ENCODE results near the gene NSUN7.
"Not testable (repeated sequence)": the region's sequence is repeated elsewhere in the genome, so short reads cannot be mapped to it uniquely, and the experiment has no call there.

The NSUN7 gene

GRCh38 chr4:40808926-40809457, 59.2 kb downstream of the NSUN7 start:
- peaks cover 4 to 11% (median 6%) of the 10 kb centered on the region in 5 donors for H3K4me1 ChIP-seq (ENCODE audit: control insufficient read depth in 5 of 5, insufficient read depth in 5 of 5, low read length in 5 of 5)
- no peak overlapping the region for H3K9ac ChIP-seq (ENCODE audit: low read length in 5 of 5)
- H3K27me3 ChIP-seq (ENCODE audit: control insufficient read depth in 5 of 5, insufficient read depth in 4 of 5, low read length in 5 of 5): no peaks in the 10 kb centered on the region
- no peaks in the 10 kb centered on the region for H3K9me3 ChIP-seq (ENCODE audit: control insufficient read depth in 5 of 5, low read length in 5 of 5)
- peaks cover 3 to 12% (median 8%) of the 10 kb centered on the region in 5 donors for H3K36me3 ChIP-seq (ENCODE audit: control insufficient read depth in 5 of 5, insufficient read depth in 5 of 5, low read length in 5 of 5)
- no peak overlapping the region for H3K4me3 ChIP-seq (ENCODE audit: low read depth in 1 of 5, low read length in 5 of 5)
- H3K27ac ChIP-seq (ENCODE audit: low read depth, low read length): no peak overlapping the region

DNA sequence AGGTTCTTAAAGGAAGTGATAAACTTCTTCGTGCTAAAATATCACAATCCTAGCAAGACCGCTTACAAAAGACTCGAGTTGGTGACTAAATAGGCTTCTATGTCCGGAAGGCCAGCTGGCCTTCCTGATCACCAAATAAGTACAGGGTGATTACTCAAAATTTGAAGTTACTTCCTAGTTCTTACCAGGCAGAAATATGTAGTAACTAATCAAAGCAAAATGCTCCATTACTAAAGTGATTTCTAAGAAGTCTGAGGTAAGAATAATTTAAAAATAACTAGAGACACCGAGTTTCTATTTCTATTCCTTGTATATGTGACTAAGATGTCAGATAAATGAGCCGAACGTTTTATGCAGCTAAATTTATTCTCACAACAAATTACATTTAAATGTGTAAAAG, 62.2 kb downstream of the NSUN7 start:
- H3K27me3 ChIP-seq (ENCODE audit: control insufficient read depth in 5 of 5, insufficient read depth in 4 of 5, low read length in 5 of 5): no peaks in the 10 kb centered on the region
- peak overlapping the region; percentile 33 for H3K27ac ChIP-seq (ENCODE audit: low read depth, low read length)
- peaks cover 25 to 36% (median 31%) of the 10 kb centered on the region in 5 donors for H3K36me3 ChIP-seq (ENCODE audit: control insufficient read depth in 5 of 5, insufficient read depth in 5 of 5, low read length in 5 of 5)
- no peak overlapping the region for H3K4me3 ChIP-seq (ENCODE audit: low read depth in 1 of 5, low read length in 5 of 5)
- H3K4me1 ChIP-seq (ENCODE audit: control insufficient read depth in 5 of 5, insufficient read depth in 5 of 5, low read length in 5 of 5): peaks cover 4 to 9% (median 6%) of the 10 kb centered on the region in 5 donors
- no peaks in the 10 kb centered on the region for H3K9me3 ChIP-seq (ENCODE audit: control insufficient read depth in 5 of 5, low read length in 5 of 5)
- H3K9ac ChIP-seq (ENCODE audit: low read length in 5 of 5): no peak overlapping the region

DNA sequence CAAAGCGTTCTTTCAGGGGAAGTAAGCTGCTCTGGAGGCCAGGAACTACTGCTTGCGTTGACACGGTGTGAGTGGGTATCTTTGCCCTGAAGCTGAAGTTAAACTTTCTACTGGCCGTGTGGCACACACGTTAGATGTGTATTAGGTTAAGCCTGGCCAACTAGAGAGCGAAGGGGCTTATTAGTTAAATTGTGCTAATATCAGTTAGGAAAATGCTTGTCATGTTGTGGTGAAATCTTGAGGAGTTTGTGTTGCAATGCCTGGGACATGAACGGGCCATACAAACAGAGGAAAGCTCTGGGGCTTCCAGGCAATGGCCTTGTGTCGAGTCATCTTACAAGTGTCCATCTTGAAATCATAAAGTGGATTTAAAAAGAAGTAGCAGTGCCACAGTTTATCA, 62.6 kb downstream of the NSUN7 start:
- peaks cover 25 to 40% (median 31%) of the 10 kb centered on the region in 5 donors for H3K36me3 ChIP-seq (ENCODE audit: control insufficient read depth in 5 of 5, insufficient read depth in 5 of 5, low read length in 5 of 5)
- H3K27ac ChIP-seq (ENCODE audit: low read depth, low read length): peak overlapping the region; percentile 33

GRCh38 chr4:40812856-40813255, 63.1 kb downstream of the NSUN7 start:
- Histone ChIP-seq H3K27me3 (ENCODE audit: control insufficient read depth in 5 of 5, insufficient read depth in 4 of 5, low read length in 5 of 5) (no peaks in the 10 kb centered on the region), H3K4me1 (ENCODE audit: control insufficient read depth in 5 of 5, insufficient read depth in 5 of 5, low read length in 5 of 5) (peaks cover 4 to 9% (median 6%) of the 10 kb centered on the region in 5 donors), H3K27ac (ENCODE audit: low read depth, low read length) (no peak overlapping the region), H3K9ac (ENCODE audit: low read length in 5 of 5) (no peak overlapping the region), H3K9me3 (ENCODE audit: control insufficient read depth in 5 of 5, low read length in 5 of 5) (no peaks in the 10 kb centered on the region), H3K4me3 (ENCODE audit: low read depth in 1 of 5, low read length in 5 of 5) (no peak overlapping the region), H3K36me3 (ENCODE audit: control insufficient read depth in 5 of 5, insufficient read depth in 5 of 5, low read length in 5 of 5) (peaks cover 28 to 44% (median 35%) of the 10 kb centered on the region in 5 donors)

More for the DNA sequence above, 62.6 kb downstream of the NSUN7 start:
- Histone ChIP-seq H3K9ac (ENCODE audit: low read length in 5 of 5) (no peak overlapping the region), H3K27me3 (ENCODE audit: control insufficient read depth in 5 of 5, insufficient read depth in 4 of 5, low read length in 5 of 5) (no peaks in the 10 kb centered on the region), H3K9me3 (ENCODE audit: control insufficient read depth in 5 of 5, low read length in 5 of 5) (no peaks in the 10 kb centered on the region), H3K4me1 (ENCODE audit: control insufficient read depth in 5 of 5, insufficient read depth in 5 of 5, low read length in 5 of 5) (peaks cover 4 to 9% (median 6%) of the 10 kb centered on the region in 5 donors), H3K4me3 (ENCODE audit: low read depth in 1 of 5, low read length in 5 of 5) (no peak overlapping the region)

- H3K27ac ChIP-seq (ENCODE audit: low read depth, low read length); H3K9me3 ChIP-seq (ENCODE audit: control insufficient read depth in 5 of 5, low read length in 5 of 5); H3K27me3 ChIP-seq (ENCODE audit: control insufficient read depth in 5 of 5, insufficient read depth in 4 of 5, low read length in 5 of 5); H3K4me1 ChIP-seq (ENCODE audit: control insufficient read depth in 5 of 5, insufficient read depth in 5 of 5, low read length in 5 of 5); H3K9ac ChIP-seq (ENCODE audit: low read length in 5 of 5); H3K4me3 ChIP-seq (ENCODE audit: low read depth in 1 of 5, low read length in 5 of 5): not testable (repeated sequence)
- H3K36me3 ChIP-seq (ENCODE audit: control insufficient read depth in 5 of 5, insufficient read depth in 5 of 5, low read length in 5 of 5): peaks cover 42 to 76% (median 56%) of the 10 kb centered on the region in 5 donors
Observed at GRCh38 chr4:40817157-40817556, 67.4 kb downstream of the NSUN7 start.

DNA sequence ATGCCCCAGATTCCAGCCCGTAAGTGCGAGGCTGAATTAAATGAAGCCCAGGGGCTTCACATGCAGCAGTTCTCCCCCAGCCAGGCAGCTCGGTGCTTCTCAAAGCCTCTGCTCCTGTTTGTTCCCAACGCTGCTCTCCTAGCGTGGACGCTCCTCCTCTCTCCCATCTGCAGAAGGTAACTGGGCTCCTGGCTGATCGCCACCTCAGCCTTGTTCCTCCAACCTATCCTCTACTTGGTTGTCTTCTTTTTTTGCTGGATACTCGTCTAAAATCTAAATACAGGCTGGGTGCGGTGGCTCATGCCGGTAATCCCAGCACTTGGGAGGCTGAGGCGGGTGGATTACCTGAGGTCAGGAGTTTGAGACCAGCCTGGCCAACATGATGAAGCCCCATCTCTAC, 70.3 kb downstream of the NSUN7 start:
- no peaks in the 10 kb centered on the region for H3K4me1 ChIP-seq (ENCODE audit: control insufficient read depth in 5 of 5, insufficient read depth in 5 of 5, low read length in 5 of 5)
- no peak overlapping the region for H3K9ac ChIP-seq (ENCODE audit: low read length in 5 of 5)
- H3K27ac ChIP-seq (ENCODE audit: low read depth, low read length): no peak overlapping the region
- no peaks in the 10 kb centered on the region for H3K9me3 ChIP-seq (ENCODE audit: control insufficient read depth in 5 of 5, low read length in 5 of 5)
- no peaks in the 10 kb centered on the region for H3K27me3 ChIP-seq (ENCODE audit: control insufficient read depth in 5 of 5, insufficient read depth in 4 of 5, low read length in 5 of 5)
- H3K4me3 ChIP-seq (ENCODE audit: low read depth in 1 of 5, low read length in 5 of 5): no peak overlapping the region
- peaks cover 32 to 82% (median 70%) of the 10 kb centered on the region in 5 donors for H3K36me3 ChIP-seq (ENCODE audit: control insufficient read depth in 5 of 5, insufficient read depth in 5 of 5, low read length in 5 of 5)

DNA sequence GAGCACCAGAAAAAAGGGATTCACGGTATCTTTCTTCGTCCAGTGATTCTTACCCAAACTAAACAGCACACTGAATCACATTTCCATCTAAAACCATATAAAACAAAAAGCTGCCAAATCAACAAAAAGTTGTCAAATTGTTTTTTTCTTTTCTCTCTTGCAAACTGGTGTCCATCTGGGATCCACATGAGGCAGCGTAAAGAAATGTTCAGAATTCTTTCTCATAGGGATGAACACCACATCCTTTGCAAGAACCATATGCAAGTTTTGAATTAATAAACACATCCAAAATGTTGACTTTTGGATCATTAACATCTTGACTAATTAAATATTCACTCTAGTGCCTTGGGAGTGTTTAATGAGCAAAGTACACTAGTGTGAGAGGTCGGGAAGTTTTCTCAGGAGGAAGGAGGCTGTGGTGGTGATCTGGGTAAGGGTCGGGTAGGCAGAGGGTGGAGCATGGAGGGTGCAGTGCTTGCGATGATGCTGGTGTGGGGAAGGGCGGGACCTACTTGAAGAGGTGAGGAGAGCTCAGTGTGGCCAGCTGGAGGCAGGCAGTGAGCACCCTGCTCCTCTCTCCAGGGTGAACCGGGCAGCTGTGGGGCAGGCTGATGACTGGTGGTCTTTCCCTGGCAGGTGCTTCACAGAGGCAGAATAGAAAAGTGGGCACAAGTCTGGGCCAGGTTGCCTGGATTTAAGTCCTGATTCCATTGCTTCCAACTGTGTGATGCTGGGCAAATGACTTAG, 72.8 kb downstream of the NSUN7 start:
- Histone ChIP-seq H3K27ac (ENCODE audit: low read depth, low read length) (no peak overlapping the region), H3K4me3 (ENCODE audit: low read depth in 1 of 5, low read length in 5 of 5) (no peak overlapping the region), H3K9ac (ENCODE audit: low read length in 5 of 5) (no peak overlapping the region), H3K9me3 (ENCODE audit: control insufficient read depth in 5 of 5, low read length in 5 of 5) (no peaks in the 10 kb centered on the region), H3K4me1 (ENCODE audit: control insufficient read depth in 5 of 5, insufficient read depth in 5 of 5, low read length in 5 of 5) (no peaks in the 10 kb centered on the region), H3K27me3 (ENCODE audit: control insufficient read depth in 5 of 5, insufficient read depth in 4 of 5, low read length in 5 of 5) (no peaks in the 10 kb centered on the region), H3K36me3 (ENCODE audit: control insufficient read depth in 5 of 5, insufficient read depth in 5 of 5, low read length in 5 of 5) (peaks cover 19 to 86% (median 79%) of the 10 kb centered on the region in 5 donors)

DNA sequence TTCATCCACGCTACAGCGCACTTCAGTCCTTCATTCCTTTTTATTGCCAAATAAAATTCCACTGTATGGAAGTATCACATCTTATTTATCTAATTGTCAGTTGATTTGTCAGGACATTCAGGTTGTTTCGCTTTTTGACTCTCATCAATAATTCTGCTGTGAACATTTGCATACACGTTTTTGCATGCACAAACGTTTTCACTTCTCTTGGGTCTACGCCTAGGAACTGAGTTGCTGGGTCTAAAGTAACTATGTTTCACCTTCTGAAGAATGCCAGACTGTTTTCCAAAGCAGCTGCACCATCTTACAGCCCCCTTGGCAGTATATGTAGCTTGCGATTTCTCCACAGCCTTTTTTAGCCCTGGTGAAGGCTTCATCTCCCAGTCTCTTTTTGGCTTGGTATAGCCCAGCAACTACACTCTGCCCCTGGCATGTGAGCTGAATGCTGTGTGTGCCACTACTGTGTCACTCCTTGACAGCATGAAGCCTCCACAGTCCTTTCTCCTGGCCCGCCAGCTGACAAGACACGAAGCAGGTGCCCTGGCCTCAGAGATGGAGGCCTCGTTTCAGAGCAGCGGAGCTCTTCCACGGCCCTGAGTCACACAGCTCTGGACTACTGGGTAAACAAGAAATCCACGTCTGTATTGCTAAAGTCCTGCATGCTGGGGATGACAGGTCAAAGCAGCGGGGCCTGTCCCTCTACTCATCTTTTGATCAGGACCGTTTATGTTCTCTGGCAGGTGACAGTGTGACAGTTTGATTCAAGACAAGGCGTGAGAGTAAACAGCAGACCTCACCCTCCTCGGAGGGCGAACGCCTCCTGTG, 75.5 kb downstream of the NSUN7 start:
- Histone ChIP-seq H3K27ac (ENCODE audit: low read depth, low read length) (no peak overlapping the region), H3K27me3 (ENCODE audit: control insufficient read depth in 5 of 5, insufficient read depth in 4 of 5, low read length in 5 of 5) (no peaks in the 10 kb centered on the region), H3K9ac (ENCODE audit: low read length in 5 of 5) (no peak overlapping the region), H3K36me3 (ENCODE audit: control insufficient read depth in 5 of 5, insufficient read depth in 5 of 5, low read length in 5 of 5) (peaks cover 12 to 91% (median 77%) of the 10 kb centered on the region in 5 donors), H3K4me1 (ENCODE audit: control insufficient read depth in 5 of 5, insufficient read depth in 5 of 5, low read length in 5 of 5) (peaks cover 0 to 10% (median 9%) of the 10 kb centered on the region in 5 donors), H3K9me3 (ENCODE audit: control insufficient read depth in 5 of 5, low read length in 5 of 5) (no peaks in the 10 kb centered on the region), H3K4me3 (ENCODE audit: low read depth in 1 of 5, low read length in 5 of 5) (no peak overlapping the region)

- Histone ChIP-seq H3K27ac (ENCODE audit: low read depth, low read length) (no peak overlapping the region), H3K9me3 (ENCODE audit: control insufficient read depth in 5 of 5, low read length in 5 of 5) (no peaks in the 10 kb centered on the region), H3K36me3 (ENCODE audit: control insufficient read depth in 5 of 5, insufficient read depth in 5 of 5, low read length in 5 of 5) (peaks cover 9 to 84% (median 76%) of the 10 kb centered on the region in 5 donors), H3K4me3 (ENCODE audit: low read depth in 1 of 5, low read length in 5 of 5) (no peak overlapping the region), H3K4me1 (ENCODE audit: control insufficient read depth in 5 of 5, insufficient read depth in 5 of 5, low read length in 5 of 5) (peaks cover 0 to 10% (median 9%) of the 10 kb centered on the region in 5 donors), H3K9ac (ENCODE audit: low read length in 5 of 5) (no peak overlapping the region), H3K27me3 (ENCODE audit: control insufficient read depth in 5 of 5, insufficient read depth in 4 of 5, low read length in 5 of 5) (no peaks in the 10 kb centered on the region)
Observed at GRCh38 chr4:40826821-40827220, 77.1 kb downstream of the NSUN7 start.

DNA sequence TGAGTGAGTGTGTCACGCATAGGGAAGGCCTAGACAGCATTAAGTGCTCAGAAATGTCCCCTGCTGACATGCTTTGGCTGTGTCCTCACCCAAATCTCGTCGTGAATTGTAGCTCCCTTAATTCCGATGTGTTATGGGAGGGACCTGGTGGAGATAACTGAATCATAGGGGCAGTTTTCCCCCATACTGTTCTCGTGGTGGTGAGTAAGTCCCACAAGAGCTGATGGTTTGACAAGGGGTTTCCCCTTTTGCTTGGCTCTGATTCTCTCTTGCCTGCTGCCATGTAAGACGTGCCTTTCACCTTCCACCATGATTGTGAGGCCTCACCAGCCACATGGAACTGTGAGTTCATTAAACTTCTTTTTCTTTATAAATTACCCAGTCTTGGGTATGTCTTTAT, 78.0 kb downstream of the NSUN7 start:
- Histone ChIP-seq H3K4me3 (ENCODE audit: low read depth in 1 of 5, low read length in 5 of 5) (no peak overlapping the region), H3K9me3 (ENCODE audit: control insufficient read depth in 5 of 5, low read length in 5 of 5) (no peaks in the 10 kb centered on the region), H3K36me3 (ENCODE audit: control insufficient read depth in 5 of 5, insufficient read depth in 5 of 5, low read length in 5 of 5) (peaks cover 9 to 82% (median 73%) of the 10 kb centered on the region in 5 donors), H3K27ac (ENCODE audit: low read depth, low read length) (no peak overlapping the region), H3K27me3 (ENCODE audit: control insufficient read depth in 5 of 5, insufficient read depth in 4 of 5, low read length in 5 of 5) (no peaks in the 10 kb centered on the region), H3K9ac (ENCODE audit: low read length in 5 of 5) (no peak overlapping the region), H3K4me1 (ENCODE audit: control insufficient read depth in 5 of 5, insufficient read depth in 5 of 5, low read length in 5 of 5) (peaks cover 0 to 10% (median 9%) of the 10 kb centered on the region in 5 donors)

All from subcutaneous abdominal adipose tissue (tissue), 5 donors.